ENCODE measurements around the gene ZSCAN22.
A peak's percentile ranks its signal among the peaks of the same experiment; 100 is the strongest.
"Not testable (repeated sequence)": the region's sequence is repeated elsewhere in the genome, so short reads cannot be mapped to it uniquely, and the experiment has no call there.

The ZSCAN22 gene

DNA sequence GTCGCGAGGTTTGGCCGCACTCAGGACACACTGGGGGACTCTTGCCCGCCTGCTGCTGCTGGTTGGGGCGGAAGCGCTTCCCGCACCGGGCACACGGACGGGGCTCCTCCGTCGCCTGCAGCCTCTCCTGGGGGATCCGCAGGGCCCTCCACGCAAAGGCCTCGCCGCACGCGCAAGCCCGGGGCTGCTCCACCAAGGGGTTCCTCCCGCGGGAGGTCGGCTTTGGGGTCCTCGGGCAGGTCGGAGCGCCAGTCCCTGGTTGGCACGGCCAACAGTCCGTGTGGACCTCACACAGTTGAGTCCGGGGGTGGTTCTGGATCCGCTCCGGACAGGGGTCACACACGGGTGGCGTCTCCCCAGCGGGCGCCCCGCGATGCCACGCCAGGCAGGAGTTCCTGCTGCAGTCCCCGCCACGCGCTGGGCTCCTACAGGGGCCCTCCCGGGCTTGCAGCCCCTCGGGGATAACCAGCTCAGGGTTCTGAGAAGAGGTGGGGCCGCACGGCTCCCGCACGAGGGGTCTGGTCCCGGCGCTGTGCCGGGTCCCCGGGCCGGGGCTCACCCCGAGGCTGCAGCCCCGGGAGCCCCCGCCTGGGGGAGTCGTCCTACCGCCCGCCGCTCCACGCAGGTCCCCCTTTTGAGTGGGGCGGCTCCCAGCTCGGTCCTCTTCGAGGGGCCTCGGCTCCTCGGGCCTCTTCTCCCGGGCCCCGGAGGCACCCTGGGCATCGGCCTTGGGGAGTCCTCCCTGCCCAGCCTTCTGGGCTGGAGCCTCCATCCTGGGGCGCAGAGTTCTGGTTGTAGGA, 42.0 kb downstream of the ZSCAN22 start:
- no peak for DNase-seq (ENCODE audit: low read depth)
- no peak overlapping the region for H3K4me3 ChIP-seq (ENCODE audit: control insufficient read depth, low read depth, low read length)
- TF ChIP-seq CTCF (IDR thresholded peaks at IDR 0.05; ENCODE audit: control insufficient read depth, insufficient read depth, low read depth, low read length, missing control alignments): no peak

DNA sequence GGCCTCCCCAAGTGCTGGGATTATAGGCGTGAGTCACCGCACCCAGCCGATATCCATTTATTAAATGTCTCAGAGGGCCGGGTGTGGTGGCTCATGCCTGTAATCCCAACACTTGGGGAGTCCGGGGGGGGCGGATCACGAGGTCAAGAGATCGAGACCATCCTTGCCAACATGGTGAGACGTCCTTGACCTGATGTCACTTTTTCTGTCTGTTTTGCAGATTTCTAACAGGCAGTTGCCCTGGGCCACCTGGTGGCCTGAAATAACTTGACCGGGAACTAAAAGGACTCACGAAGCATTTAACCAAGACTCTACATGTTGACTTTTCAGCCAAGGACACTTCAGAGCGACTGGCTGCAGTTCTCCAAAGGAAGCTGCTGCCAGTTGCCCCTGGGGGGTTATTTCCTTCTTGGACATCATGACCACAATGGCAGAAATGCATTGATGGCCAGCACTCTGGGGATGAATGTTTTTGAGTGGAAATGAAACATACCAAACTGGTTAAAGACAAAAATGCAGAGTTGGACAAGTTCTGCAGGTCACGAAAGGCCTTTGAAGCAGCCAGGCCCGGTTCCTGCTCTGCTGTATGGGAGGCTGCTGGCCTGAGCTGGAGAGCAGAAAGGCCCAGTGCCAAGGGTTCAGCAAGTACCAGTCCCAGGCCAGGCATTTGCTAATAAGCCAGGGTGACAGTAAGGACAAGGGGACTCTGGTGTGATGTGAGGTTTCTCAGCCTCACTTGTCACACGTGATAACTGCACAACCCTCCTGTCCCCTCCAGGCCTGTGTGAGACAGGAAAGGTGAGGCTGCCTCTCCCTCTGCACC, 45.7 kb downstream of the ZSCAN22 start:
- DNase-seq (ENCODE audit: low read depth): no peak
- TF ChIP-seq CTCF (IDR thresholded peaks at IDR 0.05; ENCODE audit: control insufficient read depth, insufficient read depth, low read depth, low read length, missing control alignments): no peak
- no peak overlapping the region for H3K4me3 ChIP-seq (ENCODE audit: control insufficient read depth, low read depth, low read length)

DNA sequence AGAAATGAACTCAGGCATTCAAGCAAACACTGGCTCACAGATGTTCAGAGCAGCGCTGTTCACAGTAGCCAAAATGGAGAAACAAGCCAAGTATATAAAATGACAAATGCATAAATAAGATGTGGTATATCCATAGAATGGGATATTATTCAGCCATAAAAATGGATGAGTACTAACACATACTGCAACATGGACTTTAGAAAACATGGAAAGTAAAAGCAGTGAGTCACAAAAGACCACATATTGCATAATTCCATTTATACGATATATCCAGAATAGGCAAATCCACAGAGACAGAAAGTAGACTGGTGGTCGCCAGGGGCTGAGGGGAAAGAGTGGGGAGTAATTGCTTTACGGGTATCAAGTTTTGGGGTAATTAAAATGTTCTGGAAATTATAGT, 47.4 kb downstream of the ZSCAN22 start:
- no peak for TF ChIP-seq CTCF (IDR thresholded peaks at IDR 0.05; ENCODE audit: control insufficient read depth, insufficient read depth, low read depth, low read length, missing control alignments)

DNA sequence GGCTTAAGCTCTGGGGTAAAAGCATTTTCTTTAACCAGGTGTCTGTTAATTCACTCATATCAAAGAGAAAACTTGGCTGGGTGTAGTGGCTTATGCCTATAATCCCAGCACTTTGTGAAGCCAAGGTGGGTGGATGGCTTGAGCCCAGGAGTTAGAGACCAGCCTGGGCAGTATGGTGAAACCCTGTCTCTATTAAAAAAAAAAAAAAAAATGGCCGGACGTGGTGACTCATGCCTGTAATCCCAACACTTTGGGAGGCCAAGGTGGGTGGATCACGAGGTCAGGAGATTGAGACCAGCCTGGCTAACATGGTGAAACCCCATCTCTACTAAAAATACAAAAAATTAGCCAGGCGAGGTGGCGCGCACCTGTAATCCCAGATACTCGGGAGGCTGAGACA, 49.9 kb downstream of the ZSCAN22 start:
- DNase-seq (ENCODE audit: low read depth); H3K4me3 ChIP-seq (ENCODE audit: control insufficient read depth, low read depth, low read length): not testable (repeated sequence)

More for the DNA sequence above, 47.4 kb downstream of the ZSCAN22 start:
- no peak for DNase-seq (ENCODE audit: low read depth)
- H3K4me3 ChIP-seq (ENCODE audit: control insufficient read depth, low read depth, low read length): no peak overlapping the region

- no peak for TF ChIP-seq CTCF (IDR thresholded peaks at IDR 0.05; ENCODE audit: control insufficient read depth, insufficient read depth, low read depth, low read length, missing control alignments)
- DNase-seq (ENCODE audit: low read depth): no peak
- H3K4me3 ChIP-seq (ENCODE audit: control insufficient read depth, low read depth, low read length): no peak overlapping the region
These were observed 52.5 kb downstream of the ZSCAN22 start for GRCh38 chr19:58379246-58379645.

DNA sequence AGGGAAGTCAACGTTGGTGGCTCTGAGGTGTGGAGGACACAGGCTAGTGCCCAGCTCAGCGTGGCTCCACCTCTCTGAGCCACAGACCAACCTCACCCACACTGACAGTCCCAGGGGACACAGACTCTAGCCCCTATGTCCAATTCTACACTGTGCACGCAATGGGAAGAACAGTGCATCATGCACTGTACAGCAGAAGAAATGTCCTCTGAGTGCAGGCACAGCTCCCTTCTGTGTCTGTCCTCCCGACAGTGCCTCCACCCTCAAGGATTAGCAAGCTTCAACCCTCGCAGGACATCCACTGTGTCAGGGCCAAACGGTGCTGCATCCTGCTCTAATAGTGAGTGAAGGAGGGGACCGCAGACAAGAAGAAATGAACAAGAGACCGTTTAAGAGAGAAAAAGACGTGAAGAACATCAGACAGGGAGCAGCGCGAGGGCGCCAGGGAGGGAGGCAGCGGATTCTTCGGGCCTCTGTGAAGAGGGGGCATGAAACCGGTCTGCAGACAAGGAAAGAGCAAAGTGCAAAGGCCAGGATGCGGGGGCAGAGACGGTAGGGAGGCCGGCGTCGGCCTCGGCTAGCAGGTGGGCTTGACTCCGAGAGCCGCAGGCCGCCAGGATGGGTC, 53.4 kb downstream of the ZSCAN22 start:
- DNase-seq (ENCODE audit: low read depth): no peak

More for the DNA sequence above, 53.4 kb downstream of the ZSCAN22 start:
- no peak for TF ChIP-seq CTCF (IDR thresholded peaks at IDR 0.05; ENCODE audit: control insufficient read depth, insufficient read depth, low read depth, low read length, missing control alignments)
- H3K4me3 ChIP-seq (ENCODE audit: control insufficient read depth, low read depth, low read length): peak overlapping the region; percentile 59

Data from AG09309 (cell line).